DND-41 (cell line): ENCODE results near the gene KDSR.

Source experiments
- ATAC-seq: fragments of 200-7000 bp; cut with Tn5 transposase; 3 replicates; pipeline ENCODE4 v1.9.1; 2021; ENCODE audit warnings: low read depth; ENCODE audit not compliant: insufficient read depth
- DNase-seq: peaks from one replicate; pipeline ENCODE4 v3.0.0-alpha.2; 2020
- H2AFZ ChIP-seq: 2 replicates; pipeline ENCODE4 v1.6.0; 2012; ENCODE audit warnings: low read depth, low read length
- H3K27ac ChIP-seq: 2 replicates; pipeline ENCODE4 v1.5.1; 2012; ENCODE audit warnings: low read length, inconsistent platforms
- H3K27me3 ChIP-seq: fragments of 200-600 bp; sonication (generic); 2 replicates; pipeline ENCODE4 v1.6.0; 2012; ENCODE audit warnings: low read length, mild to moderate bottlenecking, inconsistent platforms; ENCODE audit not compliant: insufficient read depth, poor library complexity
- H3K36me3 ChIP-seq: 2 replicates; pipeline ENCODE4 v1.5.1; 2012; ENCODE audit warnings: low read length, inconsistent platforms; ENCODE audit not compliant: insufficient read depth
- H3K4me1 ChIP-seq: 2 replicates; pipeline ENCODE4 v1.5.1; 2012; ENCODE audit warnings: mild to moderate bottlenecking, low read length; ENCODE audit not compliant: insufficient read depth
- H3K4me2 ChIP-seq: 2 replicates; pipeline ENCODE4 v1.6.0; 2012; ENCODE audit warnings: mild to moderate bottlenecking, moderate library complexity, low read length, inconsistent platforms; ENCODE audit not compliant: insufficient read depth
- H3K4me3 ChIP-seq, 2 experiments: fragments of 200-600 bp in 1 of 2; shearing (Covaris generic) in 1 of 2; 2 replicates each; pipeline ENCODE4 v1.5.1; 2012 to 2016; ENCODE audit warnings: inconsistent platforms in 2 of 2, low read length in 2 of 2, mild to moderate bottlenecking in 2 of 2, low read depth in 1 of 2, moderate library complexity in 1 of 2
- H3K79me2 ChIP-seq: 2 replicates; pipeline ENCODE4 v1.6.0; 2012; ENCODE audit warnings: low read length, inconsistent platforms; ENCODE audit not compliant: insufficient read depth
- H3K9ac ChIP-seq: 2 replicates; pipeline ENCODE4 v1.6.0; 2012; ENCODE audit warnings: low read depth, mild to moderate bottlenecking, inconsistent platforms, low read length, moderate library complexity
- H3K9me3 ChIP-seq: 2 replicates; pipeline ENCODE4 v1.5.1; 2012; ENCODE audit warnings: low read length, moderate library complexity, mild to moderate bottlenecking, inconsistent platforms; ENCODE audit not compliant: insufficient read depth, severe bottlenecking
- H4K20me1 ChIP-seq: 2 replicates; pipeline ENCODE4 v1.6.0; 2012; ENCODE audit warnings: low read length; ENCODE audit not compliant: insufficient read depth
- EZH2 ChIP-seq: IDR thresholded peaks from 3 replicates; pipeline ENCODE4 v1.6.1; 2012; ENCODE audit warnings: borderline replicate concordance, low read depth, mild to moderate bottlenecking, moderate library complexity, low read length, inconsistent platforms; ENCODE audit not compliant: severe bottlenecking
- TF ChIP-seq, protein P1 (sequence below): IDR thresholded peaks from 2 replicates; pipeline ENCODE4 v1.5.1; 2012; ENCODE audit warnings: borderline replicate concordance, low read length, moderate library complexity, mild to moderate bottlenecking; ENCODE audit not compliant: poor library complexity, severe bottlenecking; ENCODE audit errors: extremely low read depth

KDSR gene

GRCh38 chr18:63302636-63303405 is 64.2 kb downstream of the KDSR start:
- Histone ChIP-seq H3K79me2 (peaks cover 100% of the 10 kb centered on the region), H3K4me1 (peaks cover 24% of the 10 kb centered on the region)
- no peak for ATAC-seq

GRCh38 chr18:63302220-63302619 is 64.8 kb downstream of the KDSR start:
- H3K27ac ChIP-seq: no peak overlapping the region
- ATAC-seq (no peak), DNase-seq (no peak)
- H3K9me3 ChIP-seq: no peaks in the 10 kb centered on the region
- peaks cover 69% of the 10 kb centered on the region for H3K36me3 ChIP-seq
- peaks cover 86% of the 10 kb centered on the region for H4K20me1 ChIP-seq
- H2AFZ ChIP-seq: no peak overlapping the region
- H3K4me2 ChIP-seq: no peak overlapping the region
- no peaks in the 10 kb centered on the region for H3K27me3 ChIP-seq
- no peak overlapping the region for H3K4me3 ChIP-seq
- TF ChIP-seq EZH2: no peak
- TF ChIP-seq, protein P1, sequence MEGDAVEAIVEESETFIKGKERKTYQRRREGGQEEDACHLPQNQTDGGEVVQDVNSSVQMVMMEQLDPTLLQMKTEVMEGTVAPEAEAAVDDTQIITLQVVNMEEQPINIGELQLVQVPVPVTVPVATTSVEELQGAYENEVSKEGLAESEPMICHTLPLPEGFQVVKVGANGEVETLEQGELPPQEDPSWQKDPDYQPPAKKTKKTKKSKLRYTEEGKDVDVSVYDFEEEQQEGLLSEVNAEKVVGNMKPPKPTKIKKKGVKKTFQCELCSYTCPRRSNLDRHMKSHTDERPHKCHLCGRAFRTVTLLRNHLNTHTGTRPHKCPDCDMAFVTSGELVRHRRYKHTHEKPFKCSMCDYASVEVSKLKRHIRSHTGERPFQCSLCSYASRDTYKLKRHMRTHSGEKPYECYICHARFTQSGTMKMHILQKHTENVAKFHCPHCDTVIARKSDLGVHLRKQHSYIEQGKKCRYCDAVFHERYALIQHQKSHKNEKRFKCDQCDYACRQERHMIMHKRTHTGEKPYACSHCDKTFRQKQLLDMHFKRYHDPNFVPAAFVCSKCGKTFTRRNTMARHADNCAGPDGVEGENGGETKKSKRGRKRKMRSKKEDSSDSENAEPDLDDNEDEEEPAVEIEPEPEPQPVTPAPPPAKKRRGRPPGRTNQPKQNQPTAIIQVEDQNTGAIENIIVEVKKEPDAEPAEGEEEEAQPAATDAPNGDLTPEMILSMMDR: no peak
- no peak overlapping the region for H3K9ac ChIP-seq
- H3K4me1 ChIP-seq: peaks cover 21% of the 10 kb centered on the region
- H3K79me2 ChIP-seq: peaks cover 100% of the 10 kb centered on the region

More at GRCh38 chr18:63302636-63303405, 64.2 kb downstream of the KDSR start:
- no peaks in the 10 kb centered on the region for H3K27me3 ChIP-seq
- TF ChIP-seq, protein P1: no peak
- TF ChIP-seq EZH2: no peak
- no peak overlapping the region for H3K4me2 ChIP-seq
- no peak overlapping the region for H3K27ac ChIP-seq
- H3K4me3 ChIP-seq: no peak overlapping the region
- H3K9ac ChIP-seq: no peak overlapping the region
- no peak for DNase-seq
- peaks cover 86% of the 10 kb centered on the region for H4K20me1 ChIP-seq
- H3K36me3 ChIP-seq: peaks cover 68% of the 10 kb centered on the region
- H3K9me3 ChIP-seq: no peaks in the 10 kb centered on the region
- H2AFZ ChIP-seq: no peak overlapping the region

GRCh38 chr18:63301434-63301833 is 65.6 kb downstream of the KDSR start:
- no peak for ATAC-seq
- H3K79me2 ChIP-seq: peaks cover 99% of the 10 kb centered on the region
- no peak overlapping the region for H3K27ac ChIP-seq

More at GRCh38 chr18:63301434-63301833, 65.6 kb downstream of the KDSR start:
- H3K4me2 ChIP-seq: no peak overlapping the region
- peaks cover 82% of the 10 kb centered on the region for H4K20me1 ChIP-seq
- no peak overlapping the region for H2AFZ ChIP-seq
- no peak overlapping the region for H3K4me3 ChIP-seq
- no peak overlapping the region for H3K9ac ChIP-seq
- peaks cover 16% of the 10 kb centered on the region for H3K4me1 ChIP-seq
- H3K36me3 ChIP-seq: peaks cover 72% of the 10 kb centered on the region
- TF ChIP-seq EZH2: no peak
- TF ChIP-seq, protein P1: no peak
- no peak for DNase-seq
- H3K9me3 ChIP-seq: no peaks in the 10 kb centered on the region
- no peaks in the 10 kb centered on the region for H3K27me3 ChIP-seq
